ENCODE results near the gene KRTAP9-2.
A peak's percentile ranks its signal among the peaks of the same experiment; 100 is the strongest.
"Not testable (repeated sequence)": the region's sequence is repeated elsewhere in the genome, so short reads cannot be mapped to it uniquely, and the experiment has no call there.

The KRTAP9-2 gene

GRCh38 chr17:41215681-41216080 is 10.8 kb upstream of the KRTAP9-2 start:
- H3K4me1 Mint-ChIP-seq: peaks cover 4% of the 10 kb centered on the region
- no peak overlapping the region for H3K27ac Mint-ChIP-seq
- no peak for ATAC-seq
- no peak overlapping the region for H3K4me3 Mint-ChIP-seq
- DNase-seq: no peak
- peaks cover 9% of the 10 kb centered on the region for H3K27me3 Mint-ChIP-seq
- peaks cover 10 to 11% of the 10 kb centered on the region in 2 donors for H3K9me3 Mint-ChIP-seq

GRCh38 chr17:41223821-41224220 is 2.6 kb upstream of the KRTAP9-2 start:
- Mint-ChIP-seq H3K27me3 (no peaks in the 10 kb centered on the region), H3K4me1 (no peaks in the 10 kb centered on the region), H3K4me3 (no peak overlapping the region), H3K9me3 (peaks cover 6 to 13% of the 10 kb centered on the region in 2 donors), H3K27ac (no peak overlapping the region)
- DNase-seq (no peak), ATAC-seq (no peak)

GRCh38 chr17:41226051-41226450 is 397 bp upstream of the KRTAP9-2 start:
- no peak overlapping the region for H3K27ac Mint-ChIP-seq
- H3K9me3 Mint-ChIP-seq: no peaks in the 10 kb centered on the region
- DNase-seq: no peak
- no peak for ATAC-seq
- H3K27me3 Mint-ChIP-seq: no peaks in the 10 kb centered on the region
- H3K4me3 Mint-ChIP-seq: no peak overlapping the region
- H3K4me1 Mint-ChIP-seq: no peaks in the 10 kb centered on the region

GRCh38 chr17:41230094-41230493 is 3.6 kb downstream of the KRTAP9-2 start:
- no peaks in the 10 kb centered on the region for H3K4me1 Mint-ChIP-seq
- no peak overlapping the region for H3K4me3 Mint-ChIP-seq
- no peaks in the 10 kb centered on the region for H3K27me3 Mint-ChIP-seq
- no peak for ATAC-seq
- no peaks in the 10 kb centered on the region for H3K9me3 Mint-ChIP-seq
- H3K27ac Mint-ChIP-seq: no peak overlapping the region
- no peak for DNase-seq

- no peak for ATAC-seq
- Mint-ChIP-seq H3K9me3 (no peaks in the 10 kb centered on the region), H3K27me3 (no peaks in the 10 kb centered on the region), H3K4me1 (no peaks in the 10 kb centered on the region), H3K4me3 (no peak overlapping the region), H3K27ac (no peak overlapping the region)
- no peak for DNase-seq
Measured at GRCh38 chr17:41231731-41232130, 5.3 kb downstream of the KRTAP9-2 start.

GRCh38 chr17:41232399-41233105 is 6.1 kb downstream of the KRTAP9-2 start, which contains the start of gene KRTAP9-3:
TSS of gene KRTAP9-3 (plus strand) at chr17:41232449. CDS start at chr17:41232502, 53 bp downstream.
- peak within 1 kb of the TSS in 1 of 2 donors; percentile 39 for H3K27ac Mint-ChIP-seq
- not testable (repeated sequence) for H3K27me3 Mint-ChIP-seq, DNase-seq, ATAC-seq, H3K4me1 Mint-ChIP-seq, H3K9me3 Mint-ChIP-seq, H3K4me3 Mint-ChIP-seq

GRCh38 chr17:41237116-41237515 is 10.7 kb downstream of the KRTAP9-2 start:
- not testable (repeated sequence) for ATAC-seq, H3K27me3 Mint-ChIP-seq, H3K4me1 Mint-ChIP-seq, DNase-seq, H3K9me3 Mint-ChIP-seq, H3K27ac Mint-ChIP-seq, H3K4me3 Mint-ChIP-seq

- not testable (repeated sequence) for DNase-seq, H3K4me1 Mint-ChIP-seq, H3K4me3 Mint-ChIP-seq, H3K27ac Mint-ChIP-seq, H3K27me3 Mint-ChIP-seq, ATAC-seq, H3K9me3 Mint-ChIP-seq
Measured at GRCh38 chr17:41237949-41238437, 11.5 kb downstream of the KRTAP9-2 start, which contains the start of gene KRTAP9-8. TSS of gene KRTAP9-8 (plus strand) at chr17:41237999. CDS start at chr17:41238052, 53 bp downstream.

- H3K4me1 Mint-ChIP-seq, H3K9me3 Mint-ChIP-seq, H3K4me3 Mint-ChIP-seq, ATAC-seq, H3K27me3 Mint-ChIP-seq, H3K27ac Mint-ChIP-seq, DNase-seq: not testable (repeated sequence)
Measured at GRCh38 chr17:41246995-41247787, 20.7 kb downstream of the KRTAP9-2 start.

- H3K4me3 Mint-ChIP-seq, H3K4me1 Mint-ChIP-seq, ATAC-seq, H3K9me3 Mint-ChIP-seq, H3K27me3 Mint-ChIP-seq, H3K27ac Mint-ChIP-seq, DNase-seq: not testable (repeated sequence)
Measured at GRCh38 chr17:41249637-41250240, 23.3 kb downstream of the KRTAP9-2 start, which contains the start of gene KRTAP9-4. TSS of gene KRTAP9-4 (plus strand) at chr17:41249687. CDS start at chr17:41249721, 34 bp downstream.

GRCh38 chr17:41251261-41251660 is 24.8 kb downstream of the KRTAP9-2 start:
- no peak overlapping the region for H3K27ac Mint-ChIP-seq
- H3K4me3 Mint-ChIP-seq: no peak overlapping the region

GRCh38 chr17:41254861-41255260 is 28.4 kb downstream of the KRTAP9-2 start:
- peaks cover 8% of the 10 kb centered on the region for H3K27me3 Mint-ChIP-seq
- ATAC-seq (no peak), DNase-seq (no peak)
- peaks cover 10% of the 10 kb centered on the region for H3K4me1 Mint-ChIP-seq
- no peak overlapping the region for H3K27ac Mint-ChIP-seq
- H3K9me3 Mint-ChIP-seq: no peaks in the 10 kb centered on the region
- H3K4me3 Mint-ChIP-seq: no peak overlapping the region

More at GRCh38 chr17:41251261-41251660, 24.8 kb downstream of the KRTAP9-2 start:
- H3K4me1 Mint-ChIP-seq: peaks cover 10% of the 10 kb centered on the region
- H3K27me3 Mint-ChIP-seq: peaks cover 8% of the 10 kb centered on the region
- DNase-seq (no peak), ATAC-seq (no peak)
- no peaks in the 10 kb centered on the region for H3K9me3 Mint-ChIP-seq

- ATAC-seq, H3K9me3 Mint-ChIP-seq, DNase-seq, H3K27me3 Mint-ChIP-seq, H3K4me3 Mint-ChIP-seq, H3K27ac Mint-ChIP-seq: not testable (repeated sequence)
- peaks cover 16% of the 10 kb centered on the region for H3K4me1 Mint-ChIP-seq
Measured at GRCh38 chr17:41255381-41256290, 29.2 kb downstream of the KRTAP9-2 start, which contains the start of gene KRTAP9-9. TSS of gene KRTAP9-9 (plus strand) at chr17:41255384.

- ATAC-seq (no peak), DNase-seq (no peak)
- Mint-ChIP-seq H3K27me3 (no peaks in the 10 kb centered on the region), H3K9me3 (no peaks in the 10 kb centered on the region), H3K4me3 (no peak overlapping the region), H3K4me1 (peaks cover 22% of the 10 kb centered on the region), H3K27ac (no peak overlapping the region)
Measured at GRCh38 chr17:41256291-41256685, 29.8 kb downstream of the KRTAP9-2 start.

GRCh38 chr17:41258406-41258805 is 32.0 kb downstream of the KRTAP9-2 start:
- Mint-ChIP-seq H3K9me3 (no peaks in the 10 kb centered on the region), H3K27ac (no peak overlapping the region), H3K27me3 (no peaks in the 10 kb centered on the region), H3K4me3 (no peak overlapping the region), H3K4me1 (peaks cover 15% of the 10 kb centered on the region)
- no peak for ATAC-seq
- DNase-seq: no peak
